Prostate gland (tissue), 2 donors: ENCODE measurements around the gene C3. TPM values are rescaled to one million over a fixed set of nuclear protein-coding genes. Genes with fewer than 3 reads are reported as not detected.
A peak's percentile ranks its signal among the peaks of the same experiment; 100 is the strongest.

ENCODE experiments used
- DNase-seq: peaks from one replicate; pipeline ENCODE4 v3.0.0-alpha.2; 2019; ENCODE audit warnings: low spot score
- H3K27ac ChIP-seq, 2 donors: fragments of 200-600 bp; sonication (generic); 2 replicates each; pipeline ENCODE4 v1.5.1; 2017 to 2019
- H3K27me3 ChIP-seq: fragments of 200-600 bp; sonication (generic); replicated peaks from 2 replicates; pipeline ENCODE4 v1.5.1; 2019; ENCODE audit not compliant: insufficient read depth
- H3K36me3 ChIP-seq, 2 donors: fragments of 200-600 bp; sonication (generic); 1 replicate in 1 of 2; 2 replicates in 1 of 2; pipeline versions ENCODE4 v1.5.1 to v1.8.1; 2017 to 2019
- H3K4me1 ChIP-seq: fragments of 200-600 bp; sonication (generic); replicated peaks from 2 replicates; pipeline ENCODE4 v1.5.1; 2019
- H3K4me3 ChIP-seq, 2 donors: fragments of 200-600 bp; sonication (generic); 2 replicates each; pipeline ENCODE4 v1.5.1; 2017 to 2019
- H3K9me3 ChIP-seq: fragments of 200-600 bp; sonication (generic); 2 replicates; pipeline ENCODE4 v1.5.1; 2017
- CTCF ChIP-seq, 4 experiments: fragments of 200-600 bp in 2 of 4; fragments of 450-650 bp in 2 of 4; sonication (generic) in 2 of 4; IDR thresholded peaks; 1 replicate in 3 of 4; 2 replicates in 1 of 4; pipeline ENCODE4 v1.5.1; 2016 to 2019; ENCODE audit warnings: antibody characterized with exemption in 4 of 4, mild to moderate bottlenecking in 2 of 4, moderate library complexity in 2 of 4
- POLR2A ChIP-seq: fragments of 450-650 bp; IDR thresholded peaks from one replicate; pipeline ENCODE4 v1.6.1; 2016; ENCODE audit warnings: antibody characterized with exemption, mild to moderate bottlenecking
- POLR2AphosphoS5 ChIP-seq: sonication (generic); formaldehyde crosslinking; IDR thresholded peaks from one replicate; pipeline ENCODE4 v1.6.1; 2017; ENCODE audit warnings: antibody characterized with exemption
- WGBS: methylation state at CpG from one replicate; pipeline ENCODE4 v1.1.5; 2018; 5-methylcytosine and 5-hydroxymethylcytosine counted together
- intact Hi-C: fragments of 100-400 bp; cut with DNase I; formaldehyde crosslinking; loops from one replicate; pipeline ENCODE4 v1.14.2; 2022
- total RNA-seq, 2 donors: library from RNA; depleted of rRNA; stranded (reverse); fragments of >200 nt; gene quantifications; one replicate each; pipeline ENCODE4 v1.1.0, GENCODE V29; 2016

C3 gene
- total RNA-seq, 2 donors from 2014 or later, result 95.1 to 165 TPM

GRCh38 chr19:6725513-6726231, 5.2 kb upstream of the C3 start:
- H3K4me3 ChIP-seq, result no peak overlapping the region
- H3K27me3 ChIP-seq, result no peaks in the 10 kb centered on the region
- no peak overlapping the region for H3K27ac ChIP-seq
- H3K4me1 ChIP-seq, result no peaks in the 10 kb centered on the region
- intact Hi-C loops, result no loop called here
- no peaks in the 10 kb centered on the region for H3K9me3 ChIP-seq
- TF ChIP-seq CTCF (IDR thresholded peaks at IDR 0.05) (no peak), POLR2AphosphoS5 (no peak), POLR2A (no peak)
- WGBS, result 90% methylated on average over 16 of the region's 16 CpGs
- DNase-seq, result no peak
- H3K36me3 ChIP-seq, result no peaks in the 10 kb centered on the region

- Histone ChIP-seq H3K9me3 (no peaks in the 10 kb centered on the region), H3K4me1 (no peaks in the 10 kb centered on the region), H3K4me3 (no peak overlapping the region), H3K27ac (no peak overlapping the region), H3K36me3 (no peaks in the 10 kb centered on the region), H3K27me3 (no peaks in the 10 kb centered on the region)
- 71% methylated on average over 15 of the region's 15 CpGs for WGBS
- TF ChIP-seq POLR2A (no peak), POLR2AphosphoS5 (no peak)
- intact Hi-C loops, result no loop called here
- DNase-seq, result no peak
Measured at GRCh38 chr19:6724631-6725492, 4.4 kb upstream of the C3 start.

GRCh38 chr19:6723738-6724137, 3.3 kb upstream of the C3 start:
- H3K4me3 ChIP-seq, result no peak overlapping the region
- intact Hi-C loops, result no loop called here
- no peak for DNase-seq
- TF ChIP-seq POLR2AphosphoS5 (no peak), CTCF (IDR thresholded peaks at IDR 0.05) (no peak), POLR2A (no peak)
- H3K9me3 ChIP-seq, result no peaks in the 10 kb centered on the region
- H3K27ac ChIP-seq, result peak overlapping the region; percentile 52 to 61
- H3K4me1 ChIP-seq, result no peaks in the 10 kb centered on the region
- 63% methylated on average over 5 of the region's 5 CpGs for WGBS
- H3K27me3 ChIP-seq, result no peaks in the 10 kb centered on the region
- no peaks in the 10 kb centered on the region for H3K36me3 ChIP-seq

- Histone ChIP-seq H3K4me1 (no peaks in the 10 kb centered on the region), H3K4me3 (no peak overlapping the region), H3K36me3 (no peaks in the 10 kb centered on the region), H3K9me3 (no peaks in the 10 kb centered on the region), H3K27me3 (no peaks in the 10 kb centered on the region), H3K27ac (peak overlapping the region; percentile 52 to 61)
- 11% methylated on average over 13 of the region's 13 CpGs for WGBS
- TF ChIP-seq POLR2AphosphoS5 (peak; percentile 64), CTCF (IDR thresholded peaks at IDR 0.05) (no peak), POLR2A (peak; percentile 15)
- DNase-seq, result peak; percentile 57
- intact Hi-C loops, result no loop called here
Measured at GRCh38 chr19:6723108-6723618, 2.7 kb upstream of the C3 start.

DNA sequence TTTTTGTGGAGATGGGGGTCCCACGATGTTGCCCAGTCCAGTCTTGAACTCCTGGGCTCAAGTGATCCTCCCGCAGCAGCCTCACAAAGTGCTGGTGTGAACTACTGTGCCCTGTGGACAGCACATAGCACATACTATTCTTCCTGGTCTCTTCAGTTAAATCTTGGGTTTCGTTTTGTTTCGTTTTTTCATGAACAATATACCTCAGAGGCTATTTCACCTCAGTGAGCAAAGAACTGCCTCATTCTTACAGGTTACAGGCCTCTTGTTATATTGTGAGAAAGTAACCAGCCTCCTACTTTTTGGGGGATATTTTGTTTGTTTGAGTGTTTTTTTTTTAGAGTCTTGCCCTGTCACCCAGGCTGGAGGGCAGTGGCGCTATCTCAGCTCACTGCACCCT, 1.3 kb upstream of the C3 start:
- no peak overlapping the region for H3K4me3 ChIP-seq
- intact Hi-C loops, result no loop called here
- no peaks in the 10 kb centered on the region for H3K36me3 ChIP-seq
- 64% methylated on average over 5 of the region's 5 CpGs for WGBS
- TF ChIP-seq CTCF (IDR thresholded peaks at IDR 0.05) (no peak), POLR2A (no peak), POLR2AphosphoS5 (no peak)
- DNase-seq, result no peak
- no peaks in the 10 kb centered on the region for H3K4me1 ChIP-seq
- no peaks in the 10 kb centered on the region for H3K9me3 ChIP-seq
- H3K27me3 ChIP-seq, result no peaks in the 10 kb centered on the region
- H3K27ac ChIP-seq, result peak overlapping the region in 1 of 2 donors; percentile 2
